ENCODE results near the gene GRIA4. TPM values are rescaled to one million over a fixed set of nuclear protein-coding genes. Genes with fewer than 3 reads are reported as not detected.
"Not testable (repeated sequence)": the region's sequence is repeated elsewhere in the genome, so short reads cannot be mapped to it uniquely, and the experiment has no call there.

The GRIA4 gene
- total and polyA plus RNA-seq, 2 donors, result 3.1 TPM; not detected in 1

DNA sequence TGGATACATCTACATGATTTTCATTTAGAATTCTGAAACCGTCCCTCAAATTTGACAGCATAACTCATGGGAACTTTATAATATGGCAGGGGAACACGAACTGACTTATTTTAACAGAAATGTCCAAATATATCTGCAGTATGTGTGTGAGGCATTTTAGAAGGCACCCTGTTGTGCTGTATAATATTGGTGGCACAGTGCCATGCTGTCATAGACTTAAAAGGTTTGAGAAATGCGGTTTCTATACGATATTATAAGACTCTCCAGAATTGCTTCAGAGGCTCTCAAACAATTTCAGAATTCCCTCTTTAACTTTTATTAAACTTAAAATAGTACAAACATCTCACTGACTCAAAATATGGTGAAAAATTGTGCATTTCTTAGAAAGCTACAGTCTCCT is 230.5 kb downstream of the GRIA4 start:
- Histone ChIP-seq H3K27ac (ENCODE audit: low read depth) (no peak overlapping the region), H3K4me1 (ENCODE audit: insufficient read depth) (no peaks in the 10 kb centered on the region), H3K36me3 (ENCODE audit: insufficient read depth) (no peaks in the 10 kb centered on the region), H3K4me3 (ENCODE audit: low read depth, low read length) (no peak overlapping the region)
- WGBS, result 73% methylated on average over 4 of the region's 4 CpGs
- no peak for DNase-seq (ENCODE audit: extremely low spot score)

DNA sequence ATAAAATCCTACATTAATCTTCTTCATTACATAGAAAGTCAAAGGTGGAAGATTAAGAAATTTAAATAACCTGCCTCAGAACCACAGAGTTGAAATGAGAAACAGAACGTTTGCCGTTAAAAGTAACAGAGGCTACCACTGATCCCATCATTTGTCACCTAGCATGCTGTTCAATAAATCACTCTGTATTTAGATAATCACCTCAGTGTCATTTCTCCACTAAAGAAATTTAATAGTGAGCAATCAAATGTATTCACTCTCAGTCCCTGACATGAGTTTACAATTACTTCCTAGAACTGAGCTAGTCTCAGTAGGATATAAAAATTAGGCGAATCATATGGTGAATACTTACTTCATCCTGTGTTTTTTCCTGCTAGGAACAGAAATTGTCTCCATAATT is 242.5 kb downstream of the GRIA4 start:
- WGBS, result 50% methylated on average over 3 of the region's 3 CpGs
- no peak for DNase-seq (ENCODE audit: extremely low spot score)
- no peaks in the 10 kb centered on the region for H3K4me1 ChIP-seq (ENCODE audit: insufficient read depth)
- H3K36me3 ChIP-seq (ENCODE audit: insufficient read depth), result no peaks in the 10 kb centered on the region
- H3K4me3 ChIP-seq (ENCODE audit: low read depth, low read length), result no peak overlapping the region
- no peak overlapping the region for H3K27ac ChIP-seq (ENCODE audit: low read depth)

DNA sequence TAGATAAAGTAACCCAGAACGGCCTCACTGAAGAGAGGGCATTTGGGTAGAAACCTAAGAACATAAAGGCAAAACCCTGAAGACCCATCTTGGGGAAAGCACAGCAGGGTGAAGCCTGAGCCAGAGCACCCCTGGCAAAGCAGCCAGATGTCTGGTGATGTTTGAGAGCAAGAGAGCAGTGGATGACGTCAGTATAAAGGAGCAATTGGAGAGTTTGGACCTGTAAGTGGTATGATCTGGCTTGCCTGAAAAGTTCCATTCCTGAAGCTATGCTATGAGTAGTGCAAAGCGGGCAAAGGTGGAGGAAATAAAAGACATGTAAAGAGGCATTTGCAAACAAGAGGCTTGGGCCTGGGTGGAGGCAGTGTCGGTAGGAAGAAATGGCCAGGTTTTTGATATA is 244.4 kb downstream of the GRIA4 start:
- 87% methylated on average over 4 of the region's 4 CpGs for WGBS
- Histone ChIP-seq H3K27ac (ENCODE audit: low read depth) (no peak overlapping the region), H3K4me1 (ENCODE audit: insufficient read depth) (no peaks in the 10 kb centered on the region), H3K4me3 (ENCODE audit: low read depth, low read length) (no peak overlapping the region), H3K36me3 (ENCODE audit: insufficient read depth) (no peaks in the 10 kb centered on the region)
- no peak for DNase-seq (ENCODE audit: extremely low spot score)

DNA sequence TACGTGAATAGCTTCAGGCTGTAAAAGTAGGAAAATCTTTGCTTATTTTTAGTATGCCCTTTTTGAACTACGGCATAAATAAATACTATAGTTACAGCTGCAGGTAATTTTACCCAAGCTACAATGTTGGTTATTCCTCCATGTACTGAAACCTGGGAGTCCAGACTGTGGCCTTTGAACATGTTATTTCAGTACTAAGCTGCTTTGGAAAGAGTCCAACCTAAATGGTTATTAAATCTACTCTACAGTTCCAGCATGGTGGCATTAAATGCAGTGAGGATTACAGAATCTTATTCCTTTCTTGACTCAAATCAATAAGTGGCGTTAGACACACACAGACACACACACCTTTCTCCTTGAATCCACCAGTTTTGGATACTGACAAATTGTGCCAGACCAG is 247.1 kb downstream of the GRIA4 start:
- WGBS, result 67% methylated on average over 3 of the region's 3 CpGs
- Histone ChIP-seq H3K36me3 (ENCODE audit: insufficient read depth) (no peaks in the 10 kb centered on the region), H3K4me3 (ENCODE audit: low read depth, low read length) (no peak overlapping the region), H3K4me1 (ENCODE audit: insufficient read depth) (no peaks in the 10 kb centered on the region), H3K27ac (ENCODE audit: low read depth) (no peak overlapping the region)
- DNase-seq (ENCODE audit: extremely low spot score), result no peak

DNA sequence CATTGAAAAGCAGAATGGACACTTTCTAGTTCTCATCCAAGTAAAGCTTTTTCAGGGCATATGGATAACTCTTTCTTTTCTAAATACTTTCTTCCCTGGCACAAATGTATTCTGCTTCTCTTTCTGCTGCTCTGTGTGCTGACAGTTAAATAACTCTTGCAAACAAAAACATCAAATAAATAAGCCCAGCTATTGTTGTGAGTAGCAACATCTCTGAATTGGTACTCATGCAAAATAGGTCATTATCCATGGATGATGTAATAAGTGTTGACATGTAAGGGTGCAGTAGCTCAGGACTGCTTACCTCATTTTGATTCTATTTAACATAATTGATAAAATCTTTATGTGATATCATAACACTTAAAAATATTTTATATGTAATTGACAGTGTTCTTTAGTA is 247.9 kb downstream of the GRIA4 start:
- H3K4me3 ChIP-seq (ENCODE audit: low read depth, low read length), result no peak overlapping the region
- no peak for DNase-seq (ENCODE audit: extremely low spot score)
- H3K27ac ChIP-seq (ENCODE audit: low read depth), result no peak overlapping the region
- H3K4me1 ChIP-seq (ENCODE audit: insufficient read depth), result no peaks in the 10 kb centered on the region
- no peaks in the 10 kb centered on the region for H3K36me3 ChIP-seq (ENCODE audit: insufficient read depth)

DNA sequence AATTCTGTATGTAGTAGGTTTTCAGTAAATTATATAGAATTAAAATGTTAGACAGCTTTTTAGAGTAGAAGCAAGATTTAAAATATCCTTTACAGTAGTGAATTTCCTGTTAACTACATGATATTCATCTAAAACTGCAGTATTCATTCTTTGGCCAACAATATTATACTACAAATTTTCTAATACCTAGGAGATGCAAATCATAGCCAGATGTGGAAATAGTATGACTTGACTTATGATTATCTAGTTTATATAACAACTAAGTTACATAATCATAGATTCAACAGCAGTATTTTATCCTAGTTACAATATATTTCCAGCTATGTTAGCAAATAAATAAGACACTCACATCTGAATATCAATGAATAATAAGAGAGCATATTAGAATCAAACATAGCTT is 249.0 kb downstream of the GRIA4 start:
- H3K4me3 ChIP-seq (ENCODE audit: low read depth, low read length), result no peak overlapping the region
- no peaks in the 10 kb centered on the region for H3K36me3 ChIP-seq (ENCODE audit: insufficient read depth)
- no peak overlapping the region for H3K27ac ChIP-seq (ENCODE audit: low read depth)
- DNase-seq (ENCODE audit: extremely low spot score), result no peak
- no peaks in the 10 kb centered on the region for H3K4me1 ChIP-seq (ENCODE audit: insufficient read depth)

DNA sequence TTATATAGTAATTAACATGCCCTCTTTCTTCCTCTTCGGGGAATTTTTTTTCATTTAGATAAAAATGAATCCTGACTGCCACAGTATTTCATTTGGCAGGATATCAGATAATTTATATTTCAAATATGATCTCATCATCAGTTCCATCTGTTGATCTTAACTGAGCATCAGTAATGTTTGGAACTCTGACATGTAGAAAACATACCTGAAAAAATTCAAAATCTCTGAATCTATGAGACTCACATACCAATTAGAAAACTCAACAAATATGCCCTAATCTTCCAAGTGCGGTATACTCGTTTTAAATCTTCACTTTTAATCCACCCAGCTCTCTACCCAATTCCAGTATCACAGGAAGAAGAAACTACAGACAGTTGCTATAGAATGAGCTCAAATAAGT is 250.2 kb downstream of the GRIA4 start:
- WGBS, result 82% methylated on average over 3 of the region's 3 CpGs
- Histone ChIP-seq H3K36me3 (ENCODE audit: insufficient read depth) (no peaks in the 10 kb centered on the region), H3K4me3 (ENCODE audit: low read depth, low read length) (no peak overlapping the region), H3K27ac (ENCODE audit: low read depth) (no peak overlapping the region), H3K4me1 (ENCODE audit: insufficient read depth) (no peaks in the 10 kb centered on the region)
- DNase-seq (ENCODE audit: extremely low spot score), result no peak

DNA sequence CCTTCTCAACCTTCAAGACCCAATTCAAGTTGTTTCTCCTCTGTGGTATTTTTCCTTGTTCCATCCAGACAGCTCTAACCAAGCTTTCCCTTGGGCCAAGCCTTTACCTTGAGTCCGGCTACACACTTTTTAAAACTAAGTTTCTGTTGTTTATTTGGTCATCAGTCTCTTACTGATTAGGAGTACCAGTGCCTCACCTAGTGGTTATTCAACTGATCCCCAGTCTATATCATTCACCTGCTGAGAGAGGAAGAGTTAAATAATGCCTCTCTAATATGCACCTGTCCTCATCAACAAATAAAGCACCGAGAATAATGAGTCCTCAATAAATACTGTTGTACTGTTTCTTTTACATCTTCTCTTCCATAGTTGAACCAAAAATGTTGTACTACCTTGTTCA is 251.4 kb downstream of the GRIA4 start:
- DNase-seq (ENCODE audit: extremely low spot score), result no peak
- 83% methylated on average over 2 of the region's 2 CpGs for whole genome bisulfite sequencing
- Histone ChIP-seq H3K4me1 (ENCODE audit: insufficient read depth) (no peaks in the 10 kb centered on the region), H3K36me3 (ENCODE audit: insufficient read depth) (no peaks in the 10 kb centered on the region), H3K4me3 (ENCODE audit: low read depth, low read length) (no peak overlapping the region), H3K27ac (ENCODE audit: low read depth) (no peak overlapping the region)

DNA sequence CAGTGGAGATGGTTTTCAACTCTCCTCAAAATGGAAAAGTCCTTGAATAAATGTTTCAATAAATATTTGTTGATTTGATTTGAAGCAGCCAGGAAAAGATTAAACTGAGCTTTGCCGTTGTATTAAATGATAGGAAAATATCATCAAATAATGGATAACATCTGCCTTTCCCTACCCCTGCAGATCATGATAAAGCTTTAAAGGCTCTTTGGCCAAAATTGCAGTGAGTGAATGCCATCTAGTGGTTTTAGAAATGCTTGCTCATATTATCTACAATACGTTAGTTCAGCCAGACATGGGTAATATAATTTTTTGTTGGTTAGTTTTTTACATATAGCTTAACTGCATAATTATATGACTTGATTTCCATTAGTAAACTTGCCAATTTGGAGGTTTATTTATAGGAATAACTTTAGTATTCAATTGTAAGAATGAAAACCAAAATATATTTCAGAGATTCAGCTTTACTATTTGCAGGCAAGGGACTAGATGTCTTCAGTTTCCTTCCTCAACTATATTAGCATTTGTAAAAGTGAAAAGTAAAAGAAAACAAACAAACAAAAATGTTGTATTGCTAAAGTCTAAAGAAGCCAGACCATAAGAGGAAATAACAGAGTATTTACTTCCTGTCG is 253.0 kb downstream of the GRIA4 start:
- no peak overlapping the region for H3K27ac ChIP-seq (ENCODE audit: low read depth)
- no peaks in the 10 kb centered on the region for H3K4me1 ChIP-seq (ENCODE audit: insufficient read depth)
- H3K4me3 ChIP-seq (ENCODE audit: low read depth, low read length), result no peak overlapping the region
- no peaks in the 10 kb centered on the region for H3K36me3 ChIP-seq (ENCODE audit: insufficient read depth)
- peak; percentile 47 for DNase-seq (ENCODE audit: extremely low spot score)
- WGBS, result 25% methylated on average over 3 of the region's 3 CpGs

DNA sequence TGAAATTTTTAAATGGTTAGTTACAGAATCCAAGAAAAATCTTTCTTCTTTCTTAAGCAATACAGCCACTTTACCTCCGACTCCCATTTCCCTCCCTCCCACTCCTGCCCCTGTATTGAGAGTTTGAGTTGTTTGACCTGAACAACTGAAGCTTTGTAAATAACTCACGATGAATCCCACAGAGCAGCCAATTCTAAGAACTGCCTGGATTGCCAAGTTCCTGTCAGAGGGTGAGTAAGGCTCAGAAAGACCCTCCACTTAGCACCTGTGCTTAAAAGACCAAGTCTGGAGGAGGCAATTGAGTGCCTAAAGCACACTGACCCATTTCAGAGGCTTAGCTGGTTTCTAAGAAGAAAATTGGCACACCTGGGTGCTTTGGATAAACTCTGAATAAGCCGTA is 253.7 kb downstream of the GRIA4 start:
- Histone ChIP-seq H3K4me1 (ENCODE audit: insufficient read depth) (no peaks in the 10 kb centered on the region), H3K36me3 (ENCODE audit: insufficient read depth) (no peaks in the 10 kb centered on the region), H3K27ac (ENCODE audit: low read depth) (no peak overlapping the region), H3K4me3 (ENCODE audit: low read depth, low read length) (no peak overlapping the region)
- WGBS, result 32% methylated on average over 3 of the region's 3 CpGs
- no peak for DNase-seq (ENCODE audit: extremely low spot score)

DNA sequence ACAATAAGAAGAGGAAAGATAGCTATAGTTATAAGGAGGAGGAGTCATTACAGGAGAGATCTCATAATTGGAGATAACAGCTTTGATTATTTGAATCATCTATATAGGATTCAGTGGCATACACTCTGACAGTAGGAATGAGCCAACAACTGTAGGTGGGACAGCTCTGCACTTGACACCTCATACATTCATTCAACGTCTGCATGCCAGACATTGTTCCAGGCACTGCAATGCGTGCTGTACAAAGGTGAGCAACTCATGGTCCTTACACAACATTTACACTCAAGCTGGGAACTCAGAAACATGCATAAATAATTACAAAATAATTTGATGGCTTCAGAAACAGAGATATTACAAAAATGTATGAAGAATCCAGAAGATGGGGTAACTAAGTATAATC is 257.9 kb downstream of the GRIA4 start:
- DNase-seq (ENCODE audit: extremely low spot score), result no peak
- 74% methylated on average over 2 of the region's 2 CpGs for WGBS
- Histone ChIP-seq H3K36me3 (ENCODE audit: insufficient read depth) (no peaks in the 10 kb centered on the region), H3K27ac (ENCODE audit: low read depth) (no peak overlapping the region), H3K4me1 (ENCODE audit: insufficient read depth) (no peaks in the 10 kb centered on the region), H3K4me3 (ENCODE audit: low read depth, low read length) (no peak overlapping the region)

DNA sequence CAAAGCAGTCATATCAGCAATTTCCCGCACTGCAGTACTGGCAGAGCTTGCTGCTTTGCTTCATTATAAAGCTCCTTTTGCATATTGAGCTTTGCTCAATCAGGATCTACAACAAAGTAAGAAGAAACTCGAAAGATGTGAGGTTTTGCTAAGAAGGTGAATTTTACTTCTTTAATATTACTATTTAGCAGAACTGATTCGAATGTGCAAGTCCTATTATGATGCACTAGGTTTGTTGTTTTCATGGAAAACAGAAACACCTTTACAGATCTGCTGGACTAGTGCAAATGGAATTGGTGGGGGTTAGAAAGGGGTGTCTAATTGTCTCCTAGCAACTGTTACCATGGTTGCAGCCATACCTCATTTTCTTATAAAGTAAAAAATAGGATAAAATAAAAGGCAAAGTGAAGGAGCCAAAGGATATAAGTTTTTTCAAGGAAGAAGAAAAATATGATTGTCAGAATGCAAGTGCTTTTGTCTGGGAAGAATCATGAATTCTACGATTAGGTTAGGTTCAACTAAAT is 259.0 kb downstream of the GRIA4 start:
- Histone ChIP-seq H3K36me3 (ENCODE audit: insufficient read depth) (no peaks in the 10 kb centered on the region), H3K27ac (ENCODE audit: low read depth) (no peak overlapping the region), H3K4me3 (ENCODE audit: low read depth, low read length) (no peak overlapping the region), H3K4me1 (ENCODE audit: insufficient read depth) (no peaks in the 10 kb centered on the region)
- 78% methylated on average over 4 of the region's 4 CpGs for WGBS
- DNase-seq (ENCODE audit: extremely low spot score), result no peak

DNA sequence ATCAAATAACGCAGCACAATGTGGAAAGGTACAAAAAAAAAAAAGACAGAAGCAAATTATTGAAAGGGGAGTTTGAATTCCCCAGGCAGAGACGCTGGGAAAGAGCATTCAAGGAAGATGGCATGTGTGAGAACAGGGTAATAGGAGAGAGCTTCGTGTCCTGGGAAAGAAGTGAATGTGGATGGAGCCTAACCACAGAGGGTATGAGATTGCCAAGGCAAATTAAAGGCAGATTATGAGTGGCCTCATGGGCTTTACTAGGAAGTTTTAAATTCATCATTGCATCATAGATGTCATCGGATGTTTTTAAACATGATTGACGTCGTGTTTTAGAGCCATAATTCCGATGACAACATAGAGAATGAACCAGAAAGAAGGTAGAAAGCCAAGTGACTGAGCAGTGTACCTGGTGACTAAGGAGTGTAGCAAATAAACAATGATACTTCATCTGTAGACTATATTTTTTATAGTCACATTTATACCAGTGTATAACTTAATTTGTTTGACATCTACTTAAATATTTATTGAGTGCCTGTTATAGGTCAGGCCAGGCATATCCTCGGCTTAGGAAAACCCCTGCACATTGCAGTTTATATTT is 260.7 kb downstream of the GRIA4 start:
- H3K27ac ChIP-seq (ENCODE audit: low read depth), result no peak overlapping the region
- no peak for DNase-seq (ENCODE audit: extremely low spot score)
- no peak overlapping the region for H3K4me3 ChIP-seq (ENCODE audit: low read depth, low read length)
- H3K36me3 ChIP-seq (ENCODE audit: insufficient read depth), result no peaks in the 10 kb centered on the region
- 77% methylated on average over 8 of the region's 8 CpGs for WGBS
- no peaks in the 10 kb centered on the region for H3K4me1 ChIP-seq (ENCODE audit: insufficient read depth)

DNA sequence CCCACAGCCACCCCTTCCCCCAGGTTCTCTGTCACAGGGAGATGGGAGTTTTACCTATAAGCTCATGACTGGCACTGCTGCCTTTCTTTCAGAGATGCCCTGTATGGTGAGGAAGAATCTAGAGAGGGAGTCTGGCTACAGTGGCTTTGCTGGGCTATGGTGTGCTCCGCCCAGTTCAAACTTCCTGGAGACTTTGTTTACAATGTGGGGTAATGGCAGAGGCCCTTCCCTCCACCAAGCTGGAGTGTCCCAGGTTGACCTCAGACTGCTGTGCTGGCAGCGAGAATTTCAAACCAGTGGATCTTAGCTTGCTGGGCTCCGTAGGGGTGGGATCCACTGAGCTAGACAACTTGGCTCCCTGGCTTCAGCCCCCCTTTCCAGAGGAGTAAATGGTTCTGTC is 268.6 kb downstream of the GRIA4 start:
- 84% methylated on average over 3 of the region's 3 CpGs for WGBS
- DNase-seq (ENCODE audit: extremely low spot score), result no peak
- Histone ChIP-seq H3K4me3 (ENCODE audit: low read depth, low read length) (no peak overlapping the region), H3K27ac (ENCODE audit: low read depth) (no peak overlapping the region), H3K36me3 (ENCODE audit: insufficient read depth) (no peaks in the 10 kb centered on the region), H3K4me1 (ENCODE audit: insufficient read depth) (no peaks in the 10 kb centered on the region)

DNA sequence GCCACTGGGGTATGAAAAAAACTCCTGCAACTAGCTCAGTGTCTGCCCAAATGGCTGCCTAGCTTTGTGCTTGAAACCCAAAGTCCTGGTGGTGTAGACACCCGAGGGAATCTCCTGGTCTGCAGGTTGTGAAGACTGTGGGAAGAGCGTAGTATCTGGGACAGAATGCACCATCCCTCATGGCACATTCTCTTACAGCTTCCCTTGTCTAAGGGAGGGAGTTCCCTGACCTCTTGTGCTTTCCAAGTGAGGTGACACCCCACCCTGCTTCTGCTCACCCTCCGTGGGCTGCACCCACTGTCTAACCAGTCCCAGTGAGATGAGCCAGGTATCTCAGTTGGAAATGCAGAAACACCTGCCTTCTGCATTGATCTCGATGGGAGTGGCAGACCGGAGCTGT is 269.1 kb downstream of the GRIA4 start:
- not testable (repeated sequence) for H3K4me1 ChIP-seq (ENCODE audit: insufficient read depth); H3K4me3 ChIP-seq (ENCODE audit: low read depth, low read length); H3K27ac ChIP-seq (ENCODE audit: low read depth); DNase-seq (ENCODE audit: extremely low spot score); H3K36me3 ChIP-seq (ENCODE audit: insufficient read depth)
- WGBS, result 79% methylated on average over 5 of the region's 5 CpGs
